ENCODE results near the gene FRMPD2.
"Not testable (repeated sequence)": the region's sequence is repeated elsewhere in the genome, so short reads cannot be mapped to it uniquely, and the experiment has no call there.

Gene FRMPD2

DNA sequence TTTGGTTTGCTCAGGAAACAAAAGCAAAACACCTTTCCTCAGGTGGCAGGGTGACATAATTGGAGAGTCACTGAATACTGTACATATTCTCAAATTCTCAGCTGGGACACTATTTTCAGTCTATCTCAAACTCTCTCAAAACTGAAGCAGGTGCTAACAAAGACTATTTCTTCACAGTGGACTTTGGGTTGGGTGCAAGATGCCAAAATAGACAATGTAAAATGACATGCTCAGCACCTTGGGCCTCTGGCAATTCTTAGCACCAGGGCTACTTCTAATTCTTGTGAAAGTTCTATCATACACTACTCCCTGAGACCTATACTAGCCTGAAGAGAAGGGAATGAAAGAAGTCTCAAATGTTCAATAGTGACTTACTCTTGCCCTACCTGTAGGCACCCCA is 151.9 kb downstream of the FRMPD2 start:
- not testable (repeated sequence) for DNase-seq (ENCODE audit: low read depth)

DNA sequence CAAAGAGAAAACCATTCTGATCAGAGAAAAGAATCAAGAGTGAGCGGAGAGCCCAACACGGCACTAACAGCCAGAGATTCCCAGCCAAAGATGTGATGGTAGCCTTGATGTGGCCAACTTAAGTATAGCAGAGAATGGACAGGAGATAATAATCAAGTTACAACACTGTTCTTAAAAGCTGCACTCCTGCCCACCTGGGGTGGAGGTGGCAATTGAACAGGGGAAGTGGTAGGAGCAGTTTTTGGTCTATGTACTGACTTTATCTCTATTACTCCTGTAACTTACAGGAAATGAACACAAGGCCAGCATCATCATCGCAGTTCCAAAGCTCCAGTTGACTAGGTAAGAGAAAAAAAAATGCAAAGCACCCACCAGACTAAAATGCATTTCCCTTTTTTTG is 164.2 kb downstream of the FRMPD2 start:
- not testable (repeated sequence) for DNase-seq (ENCODE audit: low read depth)

All from stimulated activated CD8-positive, alpha-beta memory T cell treated with anti-CD3 and anti-CD28 coated beads, Interleukin-12 subunit alpha, Interleukin-12 subunit beta, amount 100 ng/mL, for 4 hours (primary cell).